HEK293 (cell line): ENCODE data around the gene USP22.

ENCODE experiments used
- CTCF ChIA-PET: fragments of 350-600 bp; formaldehyde crosslinking; extraction: SDS; loops from one replicate; lab custom pipeline; 2021; ENCODE audit warnings: antibody characterized with exemption; lab: Yijun Ruan, JAX
- POLR2A ChIA-PET: fragments of 300-600 bp; formaldehyde crosslinking; extraction: SDS; loops from one replicate; lab custom pipeline; 2020; ENCODE audit warnings: antibody characterized with exemption, inconsistent platforms; lab: Yijun Ruan, JAX
- H3K27ac ChIP-seq: fragments of 200-500 bp; sonication (Bioruptor generic); 2 replicates; pipeline ENCODE4 v1.5.1; 2014; ENCODE audit warnings: low read depth, low read length, control low read depth, inconsistent platforms; ENCODE audit errors: extremely low read depth
- H3K36me3 ChIP-seq, 2 experiments: fragments of 200-500 bp in 1 of 2; sonication (Bioruptor generic) in 1 of 2; 1 replicate in 1 of 2; 2 replicates in 1 of 2; pipeline ENCODE4 v1.5.1; 2014 to 2017; ENCODE audit warnings: inconsistent platforms in 2 of 2, low read length in 2 of 2; ENCODE audit not compliant: control insufficient read depth in 2 of 2, insufficient read depth in 1 of 2
- H3K4me1 ChIP-seq: fragments of 200-500 bp; sonication (Bioruptor generic); 2 replicates; pipeline ENCODE4 v1.5.1; 2014; ENCODE audit warnings: mild to moderate bottlenecking, low read length, inconsistent platforms; ENCODE audit not compliant: control insufficient read depth, insufficient read depth
- H3K4me3 ChIP-seq: 2 replicates; pipeline ENCODE4 v1.5.1; 2011; ENCODE audit warnings: low read depth, mild to moderate bottlenecking, control low read depth, low read length, moderate library complexity
- H3K9me3 ChIP-seq: fragments of 200-500 bp; sonication (Bioruptor generic); 2 replicates; pipeline ENCODE4 v1.5.1; 2014; ENCODE audit warnings: low read depth, low read length, inconsistent platforms; ENCODE audit not compliant: control insufficient read depth, insufficient read depth
- GFI1B ChIP-seq: fragments of 450-650 bp; formaldehyde crosslinking; IDR thresholded peaks from 2 replicates; pipeline ENCODE4 v1.5.1; 2016; ENCODE audit warnings: missing biosample characterization, missing genetic modification characterization
- HOXD13 ChIP-seq: sonication (generic); formaldehyde crosslinking; IDR thresholded peaks from 2 replicates; pipeline ENCODE4 v1.8.0; 2022; ENCODE audit warnings: missing genetic modification reagents, borderline replicate concordance
- OVOL3 ChIP-seq: fragments of 450-650 bp; formaldehyde crosslinking; IDR thresholded peaks from 2 replicates; pipeline ENCODE4 v1.5.1; 2016; ENCODE audit warnings: missing biosample characterization, missing genetic modification characterization
- REPIN1 ChIP-seq: fragments of 450-650 bp; formaldehyde crosslinking; IDR thresholded peaks from 2 replicates; pipeline ENCODE4 v1.5.1; 2017; ENCODE audit warnings: missing biosample characterization, missing genetic modification characterization, low read depth
- SCRT1 ChIP-seq: fragments of 450-650 bp; formaldehyde crosslinking; IDR thresholded peaks from 2 replicates; pipeline ENCODE4 v1.5.1; 2016; ENCODE audit warnings: missing biosample characterization, missing genetic modification characterization, borderline replicate concordance
- ZFHX2 ChIP-seq: fragments of 450-650 bp; formaldehyde crosslinking; conservative IDR thresholded peaks from 2 replicates; pipeline ENCODE4 v1.5.1; 2016; ENCODE audit warnings: missing biosample characterization, missing genetic modification characterization
- ZNF112 ChIP-seq: fragments of 450-650 bp; formaldehyde crosslinking; IDR thresholded peaks from 2 replicates; pipeline ENCODE4 v1.5.0; 2017; ENCODE audit warnings: missing biosample characterization, missing genetic modification characterization
- ZNF248 ChIP-seq: fragments of 450-650 bp; formaldehyde crosslinking; IDR thresholded peaks from 2 replicates; pipeline ENCODE4 v1.5.1; 2017; ENCODE audit warnings: missing biosample characterization, missing genetic modification characterization
- ZNF426 ChIP-seq: fragments of 450-650 bp; formaldehyde crosslinking; IDR thresholded peaks from 2 replicates; pipeline ENCODE4 v1.5.1; 2017; ENCODE audit warnings: missing biosample characterization, missing genetic modification characterization, mild to moderate bottlenecking, inconsistent platforms, moderate library complexity
- ZNF433 ChIP-seq: fragments of 450-650 bp; formaldehyde crosslinking; IDR thresholded peaks from 2 replicates; pipeline ENCODE4 v1.5.1; 2016; ENCODE audit warnings: missing biosample characterization, missing genetic modification characterization, low read depth
- ZNF510 ChIP-seq: fragments of 450-650 bp; formaldehyde crosslinking; IDR thresholded peaks from 2 replicates; pipeline ENCODE4 v1.5.1; 2018; ENCODE audit warnings: mild to moderate bottlenecking, missing genetic modification characterization, missing biosample characterization; ENCODE audit not compliant: insufficient replicate concordance
- ZNF548 ChIP-seq: fragments of 450-650 bp; formaldehyde crosslinking; IDR thresholded peaks from 2 replicates; pipeline ENCODE4 v1.5.1; 2016; ENCODE audit warnings: missing biosample characterization, missing genetic modification characterization
- ZNF560 ChIP-seq: fragments of 450-650 bp; formaldehyde crosslinking; IDR thresholded peaks from 2 replicates; pipeline ENCODE4 v1.5.1; 2017; ENCODE audit warnings: missing biosample characterization, missing genetic modification characterization, borderline replicate concordance
- ZNF571 ChIP-seq: fragments of 450-650 bp; formaldehyde crosslinking; IDR thresholded peaks from 2 replicates; pipeline ENCODE4 v1.5.0; 2017; ENCODE audit warnings: missing biosample characterization, missing genetic modification characterization
- ZNF610 ChIP-seq: fragments of 450-650 bp; formaldehyde crosslinking; IDR thresholded peaks from 2 replicates; pipeline ENCODE4 v1.5.1; 2016; ENCODE audit warnings: missing biosample characterization, missing genetic modification characterization, borderline replicate concordance
- ZNF621 ChIP-seq: fragments of 450-650 bp; formaldehyde crosslinking; IDR thresholded peaks from 2 replicates; pipeline ENCODE4 v1.5.1; 2017; ENCODE audit warnings: missing biosample characterization, missing genetic modification characterization
- ZNF623 ChIP-seq: fragments of 450-650 bp; formaldehyde crosslinking; IDR thresholded peaks from 2 replicates; pipeline ENCODE4 v1.5.1; 2016; ENCODE audit warnings: missing biosample characterization, missing genetic modification characterization
- ZNF645 ChIP-seq: fragments of 450-650 bp; formaldehyde crosslinking; IDR thresholded peaks from 2 replicates; pipeline ENCODE4; 2016; ENCODE audit warnings: missing biosample characterization, missing genetic modification characterization
- ZNF664 ChIP-seq: fragments of 450-650 bp; formaldehyde crosslinking; IDR thresholded peaks from 2 replicates; pipeline ENCODE4 v1.5.1; 2016; ENCODE audit warnings: missing biosample characterization, missing genetic modification characterization
- ZNF704 ChIP-seq: fragments of 450-650 bp; formaldehyde crosslinking; IDR thresholded peaks from 2 replicates; pipeline ENCODE4 v1.5.1; 2016; ENCODE audit warnings: missing biosample characterization, missing genetic modification characterization
- ZNF776 ChIP-seq: fragments of 450-650 bp; formaldehyde crosslinking; IDR thresholded peaks from 2 replicates; pipeline ENCODE4 v1.5.0; 2017; ENCODE audit warnings: missing biosample characterization, missing genetic modification characterization, borderline replicate concordance
- TF ChIP-seq, protein P1 (sequence below): fragments of 450-650 bp; formaldehyde crosslinking; IDR thresholded peaks from 2 replicates; pipeline ENCODE4 v1.5.0; 2017; ENCODE audit warnings: missing biosample characterization, missing genetic modification characterization, borderline replicate concordance
- TF ChIP-seq, protein P2 (sequence below): fragments of 450-650 bp; formaldehyde crosslinking; IDR thresholded peaks from 2 replicates; pipeline ENCODE4 v1.5.1; 2016; ENCODE audit warnings: missing biosample characterization, missing genetic modification characterization, borderline replicate concordance
- TF ChIP-seq, protein P3 (sequence below): IDR thresholded peaks from 2 replicates; pipeline ENCODE4 v1.6.1; 2011; ENCODE audit warnings: mild to moderate bottlenecking, low read depth, low read length, borderline replicate concordance

Gene USP22

GRCh38 chr17:21066394-21066793 is 23.6 kb upstream of the USP22 start (continued):
- TF ChIP-seq ZNF571 (tag by site-specific recombination) (no peak), REPIN1 (tag by site-specific recombination) (no peak), ZNF510 (no peak), ZNF548 (tag by site-specific recombination) (no peak), GFI1B (no peak), ZNF645 (no peak), ZNF112 (tag by site-specific recombination) (no peak)
- TF ChIP-seq, all 188 proteins: peak for 0

DNA sequence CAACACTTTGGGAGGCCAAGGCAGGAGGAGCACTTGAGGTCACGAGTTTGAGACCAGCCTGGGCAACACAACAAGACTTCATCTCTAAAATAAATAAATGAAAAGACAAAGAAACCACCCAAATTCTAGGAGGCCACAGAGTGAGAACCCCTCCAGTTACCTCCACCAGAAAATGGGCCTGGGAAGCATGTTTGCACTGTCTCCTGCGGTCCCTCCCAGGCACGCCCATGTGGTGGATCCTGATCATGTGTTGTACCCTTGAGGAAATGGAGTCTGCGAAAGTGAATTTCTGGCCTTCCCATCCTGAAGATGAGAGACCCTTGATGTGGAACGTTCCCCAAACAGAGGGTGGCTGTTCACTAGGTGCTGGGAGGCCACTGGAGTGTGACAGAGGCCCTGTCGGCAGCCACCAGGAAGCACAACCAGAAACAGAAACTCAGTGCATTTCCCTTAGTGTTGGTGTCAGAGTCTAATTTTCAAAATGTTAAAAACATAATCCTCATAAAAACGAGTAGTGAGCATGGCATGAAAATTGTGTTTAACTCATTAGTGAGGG is 19.2 kb upstream of the USP22 start:
- CTCF ChIA-PET: no interaction called here
- H3K4me1 ChIP-seq: peaks cover 2% of the 10 kb centered on the region; the same call in 1 of the 2 replicates
- no peaks in the 10 kb centered on the region for H3K36me3 ChIP-seq
- POLR2A ChIA-PET: interaction anchor here (0.6 to 1.3 kb wide), 3 partner anchors 17 to 19 kb away, joined by 3 to 4 read pairs (median 3); partner anchors contain the start of gene USP22
- no peak overlapping the region for H3K27ac ChIP-seq
- no peaks in the 10 kb centered on the region for H3K9me3 ChIP-seq
- H3K4me3 ChIP-seq: no peak overlapping the region
- no peak for TF ChIP-seq ZNF433 (tag by site-specific recombination)
- TF ChIP-seq ZNF664: no peak
- no peak for TF ChIP-seq ZNF623
- no peak for TF ChIP-seq ZNF560 (tag by site-specific recombination)
- TF ChIP-seq HOXD13: no peak
- no peak for TF ChIP-seq ZFHX2 (tag by site-specific recombination)
- TF ChIP-seq ZNF621 (tag by site-specific recombination): no peak
- no peak for TF ChIP-seq ZNF704 (tag by site-specific recombination)
- no peak for TF ChIP-seq ZNF776 (tag by site-specific recombination)
- TF ChIP-seq ZNF426 (tag by site-specific recombination): no peak
- TF ChIP-seq, protein P1, sequence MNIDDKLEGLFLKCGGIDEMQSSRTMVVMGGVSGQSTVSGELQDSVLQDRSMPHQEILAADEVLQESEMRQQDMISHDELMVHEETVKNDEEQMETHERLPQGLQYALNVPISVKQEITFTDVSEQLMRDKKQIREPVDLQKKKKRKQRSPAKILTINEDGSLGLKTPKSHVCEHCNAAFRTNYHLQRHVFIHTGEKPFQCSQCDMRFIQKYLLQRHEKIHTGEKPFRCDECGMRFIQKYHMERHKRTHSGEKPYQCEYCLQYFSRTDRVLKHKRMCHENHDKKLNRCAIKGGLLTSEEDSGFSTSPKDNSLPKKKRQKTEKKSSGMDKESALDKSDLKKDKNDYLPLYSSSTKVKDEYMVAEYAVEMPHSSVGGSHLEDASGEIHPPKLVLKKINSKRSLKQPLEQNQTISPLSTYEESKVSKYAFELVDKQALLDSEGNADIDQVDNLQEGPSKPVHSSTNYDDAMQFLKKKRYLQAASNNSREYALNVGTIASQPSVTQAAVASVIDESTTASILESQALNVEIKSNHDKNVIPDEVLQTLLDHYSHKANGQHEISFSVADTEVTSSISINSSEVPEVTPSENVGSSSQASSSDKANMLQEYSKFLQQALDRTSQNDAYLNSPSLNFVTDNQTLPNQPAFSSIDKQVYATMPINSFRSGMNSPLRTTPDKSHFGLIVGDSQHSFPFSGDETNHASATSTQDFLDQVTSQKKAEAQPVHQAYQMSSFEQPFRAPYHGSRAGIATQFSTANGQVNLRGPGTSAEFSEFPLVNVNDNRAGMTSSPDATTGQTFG: no peak
- no peak for TF ChIP-seq ZNF248 (tag by site-specific recombination)
- TF ChIP-seq OVOL3 (tag by site-specific recombination): no peak
- TF ChIP-seq, protein P2, sequence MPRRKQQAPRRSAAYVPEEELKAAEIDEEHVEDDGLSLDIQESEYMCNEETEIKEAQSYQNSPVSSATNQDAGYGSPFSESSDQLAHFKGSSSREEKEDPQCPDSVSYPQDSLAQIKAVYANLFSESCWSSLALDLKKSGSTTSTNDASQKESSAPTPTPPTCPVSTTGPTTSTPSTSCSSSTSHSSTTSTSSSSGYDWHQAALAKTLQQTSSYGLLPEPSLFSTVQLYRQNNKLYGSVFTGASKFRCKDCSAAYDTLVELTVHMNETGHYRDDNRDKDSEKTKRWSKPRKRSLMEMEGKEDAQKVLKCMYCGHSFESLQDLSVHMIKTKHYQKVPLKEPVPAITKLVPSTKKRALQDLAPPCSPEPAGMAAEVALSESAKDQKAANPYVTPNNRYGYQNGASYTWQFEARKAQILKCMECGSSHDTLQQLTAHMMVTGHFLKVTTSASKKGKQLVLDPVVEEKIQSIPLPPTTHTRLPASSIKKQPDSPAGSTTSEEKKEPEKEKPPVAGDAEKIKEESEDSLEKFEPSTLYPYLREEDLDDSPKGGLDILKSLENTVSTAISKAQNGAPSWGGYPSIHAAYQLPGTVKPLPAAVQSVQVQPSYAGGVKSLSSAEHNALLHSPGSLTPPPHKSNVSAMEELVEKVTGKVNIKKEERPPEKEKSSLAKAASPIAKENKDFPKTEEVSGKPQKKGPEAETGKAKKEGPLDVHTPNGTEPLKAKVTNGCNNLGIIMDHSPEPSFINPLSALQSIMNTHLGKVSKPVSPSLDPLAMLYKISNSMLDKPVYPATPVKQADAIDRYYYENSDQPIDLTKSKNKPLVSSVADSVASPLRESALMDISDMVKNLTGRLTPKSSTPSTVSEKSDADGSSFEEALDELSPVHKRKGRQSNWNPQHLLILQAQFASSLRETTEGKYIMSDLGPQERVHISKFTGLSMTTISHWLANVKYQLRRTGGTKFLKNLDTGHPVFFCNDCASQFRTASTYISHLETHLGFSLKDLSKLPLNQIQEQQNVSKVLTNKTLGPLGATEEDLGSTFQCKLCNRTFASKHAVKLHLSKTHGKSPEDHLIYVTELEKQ (tag by site-specific recombination): no peak
- TF ChIP-seq SCRT1 (tag by site-specific recombination): no peak
- TF ChIP-seq ZNF610 (tag by site-specific recombination): no peak
- TF ChIP-seq, protein P3, sequence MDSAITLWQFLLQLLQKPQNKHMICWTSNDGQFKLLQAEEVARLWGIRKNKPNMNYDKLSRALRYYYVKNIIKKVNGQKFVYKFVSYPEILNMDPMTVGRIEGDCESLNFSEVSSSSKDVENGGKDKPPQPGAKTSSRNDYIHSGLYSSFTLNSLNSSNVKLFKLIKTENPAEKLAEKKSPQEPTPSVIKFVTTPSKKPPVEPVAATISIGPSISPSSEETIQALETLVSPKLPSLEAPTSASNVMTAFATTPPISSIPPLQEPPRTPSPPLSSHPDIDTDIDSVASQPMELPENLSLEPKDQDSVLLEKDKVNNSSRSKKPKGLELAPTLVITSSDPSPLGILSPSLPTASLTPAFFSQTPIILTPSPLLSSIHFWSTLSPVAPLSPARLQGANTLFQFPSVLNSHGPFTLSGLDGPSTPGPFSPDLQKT: no peak
- TF ChIP-seq, all 188 proteins: peak for 0
